WI38 (cell line): ENCODE data around the gene TMPRSS6.

Source experiments
- H3K4me3 ChIP-seq: 2 replicates; pipeline ENCODE4 v1.5.1; 2011; ENCODE audit warnings: low read depth, mild to moderate bottlenecking, control low read depth, low read length
- CTCF ChIP-seq: IDR thresholded peaks from 2 replicates; pipeline ENCODE4 v1.5.1; 2012; ENCODE audit warnings: low read depth, mild to moderate bottlenecking, control low read depth, low read length

The TMPRSS6 gene

GRCh38 chr22:37122598-37123180 is 13.2 kb upstream of the TMPRSS6 start:
- no peak for TF ChIP-seq CTCF
- H3K4me3 ChIP-seq: no peak overlapping the region

- no peak for TF ChIP-seq CTCF
- H3K4me3 ChIP-seq: no peak overlapping the region
Measured at GRCh38 chr22:37121887-37122591, 12.5 kb upstream of the TMPRSS6 start.

- no peak overlapping the region for H3K4me3 ChIP-seq
- TF ChIP-seq CTCF: no peak
Measured at GRCh38 chr22:37120569-37121340, 11.2 kb upstream of the TMPRSS6 start.

- no peak overlapping the region for H3K4me3 ChIP-seq
- no peak for TF ChIP-seq CTCF
Measured at GRCh38 chr22:37119872-37120271, 10.4 kb upstream of the TMPRSS6 start.

- TF ChIP-seq CTCF: no peak
- no peak overlapping the region for H3K4me3 ChIP-seq
Measured at GRCh38 chr22:37118083-37118482, 8.6 kb upstream of the TMPRSS6 start.

GRCh38 chr22:37117092-37117491 is 7.6 kb upstream of the TMPRSS6 start:
- TF ChIP-seq CTCF: no peak
- H3K4me3 ChIP-seq: no peak overlapping the region

GRCh38 chr22:37115032-37115431 is 5.5 kb upstream of the TMPRSS6 start:
- no peak overlapping the region for H3K4me3 ChIP-seq
- TF ChIP-seq CTCF: no peak
